AG09309 (cell line): ENCODE results near the gene SIGLEC11.
"Not testable (repeated sequence)": the region's sequence is repeated elsewhere in the genome, so short reads cannot be mapped to it uniquely, and the experiment has no call there.

Experiments used
- DNase-seq: peaks from one replicate; pipeline ENCODE4 v3.0.0-alpha.2; 2010; ENCODE audit warnings: low read depth
- H3K4me3 ChIP-seq: 2 replicates; pipeline ENCODE4 v1.5.1; 2011; ENCODE audit warnings: mild to moderate bottlenecking, low read depth, low read length, moderate library complexity; ENCODE audit not compliant: control insufficient read depth
- CTCF ChIP-seq: IDR thresholded peaks from 2 replicates; pipeline ENCODE4 v1.5.1; 2011; ENCODE audit warnings: mild to moderate bottlenecking, low read depth, low read length, inconsistent platforms; ENCODE audit not compliant: insufficient read depth, control insufficient read depth; ENCODE audit errors: missing control alignments

Gene SIGLEC11

GRCh38 chr19:49975051-49975450, 14.1 kb upstream of the SIGLEC11 start:
- no peak for TF ChIP-seq CTCF
- DNase-seq, result no peak
- no peak overlapping the region for H3K4me3 ChIP-seq

- TF ChIP-seq CTCF, result no peak
- no peak for DNase-seq
These were observed 13.0 kb upstream of the SIGLEC11 start for GRCh38 chr19:49973987-49974386.

GRCh38 chr19:49972841-49973240, 11.9 kb upstream of the SIGLEC11 start:
- no peak overlapping the region for H3K4me3 ChIP-seq
- no peak for DNase-seq
- no peak for TF ChIP-seq CTCF

More at GRCh38 chr19:49973987-49974386, 13.0 kb upstream of the SIGLEC11 start:
- H3K4me3 ChIP-seq, result no peak overlapping the region

- DNase-seq, result no peak
- no peak for TF ChIP-seq CTCF
- H3K4me3 ChIP-seq, result no peak overlapping the region
These were observed 11.0 kb upstream of the SIGLEC11 start for GRCh38 chr19:49971991-49972411.

GRCh38 chr19:49969355-49969754, 8.4 kb upstream of the SIGLEC11 start:
- not testable (repeated sequence) for H3K4me3 ChIP-seq, DNase-seq

- TF ChIP-seq CTCF, result no peak
- DNase-seq, result no peak
These were observed 7.4 kb upstream of the SIGLEC11 start for GRCh38 chr19:49968279-49968922.

GRCh38 chr19:49959892-49960291, 1.1 kb downstream of the SIGLEC11 start:
- DNase-seq, result not testable (repeated sequence)

More at GRCh38 chr19:49968279-49968922, 7.4 kb upstream of the SIGLEC11 start:
- no peak overlapping the region for H3K4me3 ChIP-seq

GRCh38 chr19:49958596-49958995, 2.4 kb downstream of the SIGLEC11 start:
- not testable (repeated sequence) for DNase-seq, H3K4me3 ChIP-seq

More at GRCh38 chr19:49959892-49960291, 1.1 kb downstream of the SIGLEC11 start:
- H3K4me3 ChIP-seq, result not testable (repeated sequence)

GRCh38 chr19:49958144-49958543, 2.8 kb downstream of the SIGLEC11 start:
- not testable (repeated sequence) for DNase-seq, H3K4me3 ChIP-seq
